Upper lobe of left lung (tissue), 6 donors: ENCODE data around the gene GPN3. TPM values are rescaled to one million over a fixed set of nuclear protein-coding genes. Genes with fewer than 3 reads are reported as not detected.
A peak's percentile ranks its signal among the peaks of the same experiment; 100 is the strongest.

Source experiments
- ATAC-seq, 2 donors: fragments of 200-7000 bp; cut with Tn5 transposase; one replicate each; pipeline ENCODE4 v1.9.1; 2022; ENCODE audit warnings: mild to moderate bottlenecking in 2 of 2, moderate library complexity in 2 of 2; ENCODE audit not compliant: low FRiP score in 2 of 2
- DNase-seq, 2 donors: peaks; one replicate each; pipeline ENCODE4 v3.0.0-alpha.2; 2019 to 2020
- H3K27ac ChIP-seq, 4 donors: fragments of 200-600 bp; sonication (generic); one replicate each; pipeline ENCODE4 v1.5.1; 2016 to 2019
- H3K27me3 ChIP-seq, 4 donors: fragments of 200-600 bp; sonication (generic); one replicate each; pipeline ENCODE4 v1.5.1; 2017 to 2019
- H3K36me3 ChIP-seq, 4 donors: fragments of 200-600 bp; sonication (generic); one replicate each; pipeline ENCODE4 v1.5.1; 2016 to 2019
- H3K4me1 ChIP-seq, 4 donors: fragments of 200-600 bp; sonication (generic); one replicate each; pipeline ENCODE4 v1.5.1; 2018 to 2019
- H3K4me3 ChIP-seq, 4 donors: fragments of 200-600 bp; sonication (generic); one replicate each; pipeline ENCODE4 v1.5.1; 2017 to 2019; ENCODE audit warnings: mild to moderate bottlenecking in 2 of 4, moderate library complexity in 1 of 4
- H3K9me3 ChIP-seq, 4 donors: fragments of 200-600 bp; sonication (generic); one replicate each; pipeline ENCODE4 v1.5.1; 2018 to 2019
- CTCF ChIP-seq, 6 experiments: fragments of 450-650 bp in 4 of 6; fragments of 200-600 bp in 2 of 6; sonication (generic) in 2 of 6; IDR thresholded peaks; one replicate each; pipeline ENCODE4 v1.5.1; 2016 to 2019; ENCODE audit warnings: antibody characterized with exemption in 6 of 6
- EP300 ChIP-seq, 4 donors: sonication (generic); formaldehyde crosslinking; IDR thresholded peaks; one replicate each; pipeline ENCODE4 v1.5.1; 2017; ENCODE audit warnings: antibody characterized with exemption in 4 of 4, control low read depth in 2 of 4
- POLR2A ChIP-seq, 4 donors: fragments of 450-650 bp; IDR thresholded peaks; one replicate each; pipeline ENCODE4 v1.5.1; 2016 to 2017; ENCODE audit warnings: antibody characterized with exemption in 4 of 4, mild to moderate bottlenecking in 2 of 4
- POLR2AphosphoS5 ChIP-seq, 2 donors: sonication (generic); formaldehyde crosslinking; IDR thresholded peaks; one replicate each; pipeline ENCODE4 v1.5.1; 2017; ENCODE audit warnings: antibody characterized with exemption in 2 of 2
- WGBS, 2 donors: methylation state at CpG; one replicate each; pipeline ENCODE4 v1.1.5; 2017 to 2018; 5-methylcytosine and 5-hydroxymethylcytosine counted together
- total RNA-seq, 6 donors: library from RNA; depleted of rRNA in 4 of 6; stranded (reverse); fragments of >200 nt in 4 of 6; gene quantifications; one replicate each; pipeline versions ENCODE4 v1.1.0 to v1.2.1, GENCODE V29; 2016 to 2021
- donor health status: DM: no; HTN: no; CAD: no; lungs with moderate emphysema.
- donor health status: DM: no; HTN: yes; CAD: no; lungs with severe emphysema.

The GPN3 gene
- total RNA-seq, 6 donors from 2014 or later: 4.1 to 31.4 (median 19.6) TPM

DNA sequence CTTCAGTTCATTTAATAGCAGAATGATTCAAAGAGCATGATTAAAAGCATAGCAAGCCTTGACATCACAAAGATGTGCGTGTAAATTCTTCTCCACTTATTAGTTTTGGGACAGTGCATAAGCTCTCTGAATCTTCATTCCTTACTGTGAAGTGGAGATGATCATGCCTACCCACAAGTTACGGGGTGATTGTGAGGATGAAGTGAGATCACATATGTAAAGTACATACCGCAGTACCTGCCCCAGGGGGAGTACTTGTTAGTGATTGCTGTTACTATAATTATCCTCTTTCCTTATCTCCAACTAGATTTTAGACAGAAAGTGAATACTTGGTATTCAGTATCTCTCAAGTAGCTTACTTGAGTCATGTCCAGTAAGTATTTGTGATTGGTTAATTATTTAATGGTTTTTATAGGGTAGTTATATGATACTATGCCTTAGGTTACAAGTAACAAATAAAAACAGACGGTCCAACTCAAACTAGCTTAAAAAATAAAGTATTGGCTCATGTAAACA is 40.1 kb upstream of the GPN3 start:
- H3K4me1 ChIP-seq: peaks cover 0 to 4% (median 2%) of the 10 kb centered on the region in 4 donors
- no peaks in the 10 kb centered on the region for H3K9me3 ChIP-seq
- DNase-seq (no peak), ATAC-seq (no peak)
- H3K27ac ChIP-seq: no peak overlapping the region
- TF ChIP-seq EP300 (IDR thresholded peaks at IDR 0.05) (no peak), POLR2A (IDR thresholded peaks at IDR 0.05) (no peak), CTCF (IDR thresholded peaks at IDR 0.05) (no peak), POLR2AphosphoS5 (IDR thresholded peaks at IDR 0.05) (no peak)
- no peaks in the 10 kb centered on the region for H3K27me3 ChIP-seq
- WGBS, 2 donors: 83 to 89% methylated on average over 4 of the region's 4 CpGs
- H3K4me3 ChIP-seq: no peak overlapping the region
- no peaks in the 10 kb centered on the region for H3K36me3 ChIP-seq

- no peak overlapping the region for H3K27ac ChIP-seq
- WGBS, 2 donors: 84% methylated on average over 3 of the region's 3 CpGs
- no peak for ATAC-seq
Observed at GRCh38 chr12:110505332-110505731, 37.3 kb upstream of the GPN3 start.

DNA sequence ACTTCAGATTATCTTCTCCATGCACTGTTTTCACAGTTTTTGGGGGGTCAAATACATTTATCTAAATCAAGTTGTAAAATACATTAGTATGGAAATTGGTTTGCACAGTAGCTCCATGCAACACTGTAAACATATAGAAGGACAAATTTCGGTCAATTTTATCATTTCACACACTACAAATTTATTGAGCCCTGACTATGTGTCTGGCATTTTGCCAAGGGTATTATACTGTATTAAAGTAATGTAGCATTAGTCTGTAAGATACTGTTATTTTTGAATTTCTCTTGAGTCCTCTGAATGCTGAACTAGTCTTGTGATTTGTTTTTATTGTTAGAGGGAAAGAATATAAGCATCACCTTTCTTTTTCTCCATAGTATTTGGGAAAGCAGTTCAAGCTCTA is 35.4 kb upstream of the GPN3 start:
- no peak overlapping the region for H3K4me3 ChIP-seq
- no peak overlapping the region for H3K27ac ChIP-seq
- ATAC-seq: no peak
- H3K27me3 ChIP-seq: no peaks in the 10 kb centered on the region
- 78 to 91% methylated on average over 1 of the region's 1 CpG for WGBS, 2 donors
- DNase-seq: no peak
- H3K9me3 ChIP-seq: no peaks in the 10 kb centered on the region
- peaks cover 0 to 1% (median 0%) of the 10 kb centered on the region in 4 donors for H3K36me3 ChIP-seq
- TF ChIP-seq CTCF (IDR thresholded peaks at IDR 0.05): no peak
- peaks cover 27 to 32% (median 30%) of the 10 kb centered on the region in 4 donors for H3K4me1 ChIP-seq

More at GRCh38 chr12:110505332-110505731, 37.3 kb upstream of the GPN3 start:
- H3K36me3 ChIP-seq: no peaks in the 10 kb centered on the region
- no peak overlapping the region for H3K4me3 ChIP-seq
- H3K27me3 ChIP-seq: no peaks in the 10 kb centered on the region
- no peak for DNase-seq
- H3K4me1 ChIP-seq: peaks cover 9 to 13% (median 12%) of the 10 kb centered on the region in 4 donors
- H3K9me3 ChIP-seq: no peaks in the 10 kb centered on the region
- TF ChIP-seq EP300 (IDR thresholded peaks at IDR 0.05) (no peak), POLR2AphosphoS5 (IDR thresholded peaks at IDR 0.05) (no peak)

DNA sequence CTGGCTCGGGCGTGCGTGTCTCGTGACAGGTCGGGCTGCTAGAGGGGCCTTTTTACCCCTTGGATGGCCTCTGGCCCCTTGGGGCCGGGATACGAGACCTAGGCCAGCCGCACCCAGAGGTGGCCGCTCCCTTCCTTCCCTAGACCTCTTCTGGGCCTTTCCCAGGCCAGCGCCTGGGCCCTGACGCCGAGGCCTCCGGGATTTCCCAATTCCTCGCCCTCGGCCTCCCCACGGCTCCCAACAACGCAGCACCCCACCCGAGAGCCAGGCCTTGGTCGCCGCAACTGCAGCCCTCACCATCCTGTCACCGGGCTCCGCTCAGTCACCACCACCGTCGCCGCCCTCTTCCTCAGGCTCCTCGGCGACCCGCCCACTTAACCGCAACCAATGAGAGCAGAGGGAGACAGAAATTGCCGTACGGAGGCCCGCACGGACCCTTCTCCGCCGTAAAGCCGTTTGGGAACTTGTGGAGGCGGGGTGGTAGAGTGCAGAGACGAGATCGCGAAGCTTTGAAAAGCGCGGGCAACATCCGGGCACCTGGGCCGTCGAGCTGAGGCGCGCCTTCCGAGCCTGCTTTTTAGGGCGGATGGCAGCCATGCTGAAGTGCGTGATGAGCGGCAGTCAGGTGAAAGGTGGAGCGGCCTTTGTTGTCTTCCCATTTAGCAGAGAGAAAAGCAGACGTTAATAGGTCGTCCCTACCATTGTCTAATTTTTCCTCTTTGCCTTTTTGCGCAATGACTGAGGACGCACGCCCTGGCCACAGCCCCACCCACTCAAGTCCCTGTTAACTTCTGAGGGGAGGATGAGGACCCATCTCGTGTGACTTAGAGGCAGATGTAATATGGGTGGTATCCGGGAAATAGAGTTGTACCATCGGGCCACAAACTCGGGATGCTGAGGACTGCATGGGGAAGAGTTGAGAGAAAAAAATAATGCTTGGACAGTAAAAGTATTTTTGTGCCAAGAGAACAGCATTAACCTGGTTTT is 34.0 kb upstream of the GPN3 start, which contains the start of the genes RAD9B and VPS29:
Gene RAD9B (plus strand): TSS at position 580 of the 987 bp plus-strand sequence. CDS start 7 bp downstream, at position 587.
Gene VPS29 (minus strand): TSS at position 360 of the 987 bp plus-strand sequence. CDS start 60 bp downstream, at position 300.
- Histone ChIP-seq H3K36me3 (peaks cover 0 to 5% (median 2%) of the 10 kb centered on the region in 4 donors), H3K9me3 (no peaks in the 10 kb centered on the region), H3K27ac (peak within 1 kb of the TSS; percentile 92 to 98 (median 97)), H3K27me3 (no peaks in the 10 kb centered on the region), H3K4me3 (peak within 1 kb of the TSS; percentile 92 to 98 (median 96)), H3K4me1 (peaks cover 29 to 39% (median 33%) of the 10 kb centered on the region in 4 donors)
- TF ChIP-seq POLR2A (IDR thresholded peaks at IDR 0.05) (peak; percentile 73 to 98 (median 89)), EP300 (IDR thresholded peaks at IDR 0.05) (peak in 1 of 4 donors; percentile 78), POLR2AphosphoS5 (IDR thresholded peaks at IDR 0.05) (peak; percentile 98 to 99), CTCF (IDR thresholded peaks at IDR 0.05) (peak in 2 of 6 experiments; percentile 25 to 32)
- ATAC-seq (peak; percentile 99), DNase-seq (peak; percentile 96 to 98)
- 7 to 13% methylated on average over 29 to 59 of the region's 61 CpGs for WGBS, 2 donors

DNA sequence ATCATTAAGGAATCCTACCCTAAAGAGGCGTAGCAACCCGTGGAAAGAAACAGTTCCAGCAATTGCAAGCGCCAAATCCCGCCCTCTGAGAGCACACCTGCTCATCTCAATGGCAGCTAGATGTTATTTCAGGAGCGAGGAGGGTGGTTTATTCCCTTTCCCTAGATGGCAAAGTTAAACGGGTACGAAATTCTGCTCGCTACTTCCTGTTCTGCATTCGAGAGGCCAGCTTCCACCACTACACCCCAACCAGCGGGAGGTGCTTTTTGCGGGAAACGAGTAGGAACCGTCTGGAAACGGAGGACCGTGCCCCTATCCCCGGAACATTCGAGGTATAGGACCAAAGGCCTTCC is 33.3 kb upstream of the GPN3 start:
- Histone ChIP-seq H3K27ac (peak overlapping the region; percentile 92 to 98 (median 97)), H3K36me3 (peaks cover 0 to 5% (median 2%) of the 10 kb centered on the region in 4 donors), H3K4me1 (peaks cover 29 to 39% (median 33%) of the 10 kb centered on the region in 4 donors), H3K9me3 (no peaks in the 10 kb centered on the region), H3K27me3 (no peaks in the 10 kb centered on the region), H3K4me3 (peak overlapping the region; percentile 92 to 98 (median 96))
- 0 to 1% methylated on average over 14 to 17 of the region's 17 CpGs for WGBS, 2 donors
- peak in 1 of 2 donors; percentile 57 for DNase-seq
- TF ChIP-seq CTCF (IDR thresholded peaks at IDR 0.05) (no peak), POLR2A (IDR thresholded peaks at IDR 0.05) (no peak), POLR2AphosphoS5 (IDR thresholded peaks at IDR 0.05) (peak in 1 of 2 donors; percentile 8), EP300 (IDR thresholded peaks at IDR 0.05) (no peak)
- peak; percentile 62 for ATAC-seq
